ENCODE measurements around the gene SETD4.

The SETD4 gene

DNA sequence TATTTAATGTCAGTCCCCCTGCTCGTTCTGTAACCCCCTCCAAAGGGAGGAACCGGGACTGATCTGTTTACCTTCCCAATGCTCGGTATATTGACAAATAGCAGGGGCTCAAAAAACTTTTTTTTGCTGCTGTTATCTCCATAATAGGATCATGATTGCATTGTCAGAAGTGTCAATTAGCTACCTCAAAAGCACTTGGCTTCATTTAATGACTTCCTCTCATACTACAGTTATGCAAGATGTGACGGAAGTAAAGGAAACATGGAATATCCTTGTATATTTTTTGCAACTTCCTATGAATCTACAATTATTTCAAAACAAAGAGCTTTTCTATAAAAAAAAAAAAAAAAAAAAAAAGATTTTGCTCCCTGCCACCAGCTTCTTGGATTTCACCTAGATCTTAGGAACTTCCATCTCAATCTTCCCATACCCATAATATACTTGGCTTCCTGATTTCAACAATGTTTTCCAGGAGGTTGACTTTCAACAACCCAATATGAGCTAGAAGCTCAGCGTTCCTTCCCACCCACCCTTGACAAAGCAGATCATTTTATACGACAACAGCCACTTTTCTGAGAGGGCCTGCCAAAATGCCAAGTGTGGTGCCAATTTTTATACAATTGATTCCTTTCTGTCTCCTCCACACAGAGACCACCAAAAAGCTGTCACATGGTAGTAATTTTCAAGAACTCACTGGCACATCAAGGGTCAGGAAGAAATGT lies 71.7 kb downstream of the SETD4 start:
- Histone ChIP-seq H3K27ac (ENCODE audit: low read length) (no peak overlapping the region), H3K36me3 (ENCODE audit: control insufficient read depth in 2 of 2, insufficient read depth in 2 of 2, low read length in 2 of 2) (no peaks in the 10 kb centered on the region), H3K27me3 (ENCODE audit: control insufficient read depth in 1 of 2, insufficient read depth in 2 of 2, low read length in 2 of 2) (no peaks in the 10 kb centered on the region), H3K4me3 (ENCODE audit: low read length in 2 of 2) (no peak overlapping the region), H3K4me1 (ENCODE audit: control insufficient read depth, insufficient read depth, low read length) (peaks cover 4% of the 10 kb centered on the region), H3K9ac (ENCODE audit: low read length in 2 of 2) (no peak overlapping the region), H3K9me3 (ENCODE audit: control insufficient read depth in 2 of 2, low read length in 2 of 2) (no peaks in the 10 kb centered on the region)

DNA sequence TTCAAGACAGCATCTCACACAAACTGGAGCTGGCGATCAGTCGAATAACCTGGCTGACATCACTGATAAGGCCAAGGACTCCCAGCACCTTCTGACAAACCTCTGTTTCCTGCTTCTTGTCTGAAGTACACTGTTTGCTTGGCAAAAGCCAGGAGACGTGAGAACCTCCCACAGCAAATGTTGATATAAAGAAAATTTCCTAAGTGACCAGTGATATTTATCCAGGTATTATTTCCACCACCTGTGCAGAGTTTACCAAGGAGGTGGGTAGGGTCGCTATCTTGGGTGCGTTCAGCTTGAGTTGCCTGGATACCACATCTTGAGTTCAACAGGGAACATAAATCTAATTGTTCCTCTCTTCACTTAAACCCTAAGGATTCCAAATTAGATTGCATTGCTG lies 72.9 kb downstream of the SETD4 start:
- Histone ChIP-seq H3K36me3 (ENCODE audit: control insufficient read depth in 2 of 2, insufficient read depth in 2 of 2, low read length in 2 of 2) (no peaks in the 10 kb centered on the region), H3K9ac (ENCODE audit: low read length in 2 of 2) (no peak overlapping the region), H3K27me3 (ENCODE audit: control insufficient read depth in 1 of 2, insufficient read depth in 2 of 2, low read length in 2 of 2) (no peaks in the 10 kb centered on the region), H3K4me3 (ENCODE audit: low read length in 2 of 2) (no peak overlapping the region), H3K9me3 (ENCODE audit: control insufficient read depth in 2 of 2, low read length in 2 of 2) (no peaks in the 10 kb centered on the region), H3K4me1 (ENCODE audit: control insufficient read depth, insufficient read depth, low read length) (peaks cover 4% of the 10 kb centered on the region), H3K27ac (ENCODE audit: low read length) (no peak overlapping the region)

DNA sequence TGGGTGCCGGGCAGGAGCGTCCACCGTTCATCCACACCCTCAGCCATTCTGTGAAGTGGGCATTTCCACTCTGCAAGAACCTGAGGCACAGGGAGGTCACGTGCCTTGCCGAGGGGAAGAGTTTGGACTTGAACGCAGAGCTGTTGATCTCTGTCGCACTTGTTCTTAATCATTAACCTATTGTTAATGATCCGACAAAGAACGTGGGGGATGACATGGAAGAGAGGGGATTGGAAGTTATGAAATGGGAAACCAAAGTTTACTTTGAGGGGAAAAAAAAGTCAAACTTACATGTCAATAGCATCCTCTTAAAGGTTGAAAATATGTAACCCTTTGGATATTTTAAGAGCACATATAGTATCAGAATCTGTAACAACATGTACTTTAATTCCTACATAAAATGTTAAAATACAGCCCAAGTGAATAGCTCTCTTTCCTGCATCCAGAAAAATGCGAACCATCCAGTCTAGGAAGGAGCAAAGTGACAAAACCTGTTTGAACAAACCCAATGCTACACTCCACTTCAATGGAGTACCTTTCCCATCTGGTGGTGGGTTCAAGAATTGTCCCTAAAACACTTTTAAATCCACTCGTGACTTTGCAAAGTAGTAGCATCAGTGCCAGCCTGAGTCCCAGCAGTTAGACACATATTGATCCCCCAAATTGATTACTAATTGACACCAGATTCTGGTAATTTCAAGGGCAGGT lies 75.5 kb downstream of the SETD4 start:
- Histone ChIP-seq H3K9me3 (ENCODE audit: control insufficient read depth in 2 of 2, low read length in 2 of 2) (no peaks in the 10 kb centered on the region), H3K4me3 (ENCODE audit: low read length in 2 of 2) (no peak overlapping the region), H3K36me3 (ENCODE audit: control insufficient read depth in 2 of 2, insufficient read depth in 2 of 2, low read length in 2 of 2) (no peaks in the 10 kb centered on the region), H3K27ac (ENCODE audit: low read length) (no peak overlapping the region), H3K9ac (ENCODE audit: low read length in 2 of 2) (no peak overlapping the region), H3K27me3 (ENCODE audit: control insufficient read depth in 1 of 2, insufficient read depth in 2 of 2, low read length in 2 of 2) (no peaks in the 10 kb centered on the region), H3K4me1 (ENCODE audit: control insufficient read depth, insufficient read depth, low read length) (peaks cover 4% of the 10 kb centered on the region)

Measured in stomach smooth muscle (tissue), 2 donors.